CD4-positive, CD25-positive, alpha-beta regulatory T cell (primary cell): ENCODE results near the gene NRP1. TPM values are rescaled to one million over a fixed set of nuclear protein-coding genes. Genes with fewer than 3 reads are reported as not detected.

ENCODE experiments used
- ATAC-seq, 2 donors: fragments of 150-1000 bp; cut with Tn5 transposase; one replicate each; pipeline ENCODE4 v1.10.0; 2021; ENCODE audit warnings: low read depth in 2 of 2, moderate number of reproducible peaks in 2 of 2, moderate library complexity in 1 of 2
- DNase-seq, 3 donors: peaks; one replicate each; pipeline versions ENCODE4 v3.0.0 to v3.0.0-alpha.2; 2012 to 2022; ENCODE audit warnings: mixed read lengths in 1 of 3
- H3K27ac ChIP-seq: one replicate; pipeline ENCODE4 v1.7.0; 2013; ENCODE audit warnings: mild to moderate bottlenecking, low read length; ENCODE audit not compliant: insufficient read depth, poor library complexity, severe bottlenecking
- H3K27me3 ChIP-seq: one replicate; pipeline ENCODE4 v1.7.0; 2013; ENCODE audit warnings: low read length; ENCODE audit not compliant: control insufficient read depth, insufficient read depth
- H3K36me3 ChIP-seq: one replicate; pipeline ENCODE4 v1.7.0; 2013; ENCODE audit warnings: mild to moderate bottlenecking, low read length, moderate library complexity; ENCODE audit not compliant: control insufficient read depth, insufficient read depth
- H3K4me1 ChIP-seq: 2 replicates; pipeline ENCODE4 v1.7.0; 2013; ENCODE audit warnings: mild to moderate bottlenecking, low read length; ENCODE audit not compliant: insufficient read depth, control insufficient read depth, poor library complexity, severe bottlenecking
- H3K4me3 ChIP-seq: one replicate; pipeline ENCODE4 v1.7.0; 2013; ENCODE audit warnings: low read depth, mild to moderate bottlenecking, low read length, moderate library complexity
- H3K9me3 ChIP-seq, 2 experiments: 1 replicate in 1 of 2; 2 replicates in 1 of 2; pipeline ENCODE4 v1.7.0; 2013; ENCODE audit warnings: low read length in 2 of 2, mild to moderate bottlenecking in 1 of 2, moderate library complexity in 1 of 2; ENCODE audit not compliant: control insufficient read depth in 2 of 2
- H3K27ac Mint-ChIP-seq, 3 donors: one replicate each; pipeline ENCODE4 v1.8.0; 2020 to 2022; ENCODE audit warnings: mild to moderate bottlenecking in 3 of 3, mixed read lengths in 3 of 3, moderate library complexity in 2 of 3
- H3K27me3 Mint-ChIP-seq: one replicate; pipeline ENCODE4 v1.8.0; 2022; ENCODE audit warnings: mild to moderate bottlenecking, mixed read lengths
- H3K36me3 Mint-ChIP-seq: one replicate; pipeline ENCODE4 v1.8.0; 2020; ENCODE audit warnings: mixed read lengths
- H3K4me1 Mint-ChIP-seq, 4 donors: one replicate each; pipeline ENCODE4 v1.8.0; 2020 to 2022; ENCODE audit warnings: mixed read lengths in 4 of 4, mild to moderate bottlenecking in 1 of 4
- H3K4me3 Mint-ChIP-seq, 4 donors: one replicate each; pipeline ENCODE4 v1.8.0; 2020 to 2022; ENCODE audit warnings: mild to moderate bottlenecking in 4 of 4, mixed read lengths in 4 of 4, moderate library complexity in 3 of 4
- H3K9me3 Mint-ChIP-seq, 7 donors: one replicate each; pipeline ENCODE4 v1.8.0; 2020 to 2022; ENCODE audit warnings: mixed read lengths in 7 of 7, mild to moderate bottlenecking in 3 of 7, moderate library complexity in 2 of 7
- polyA plus RNA-seq, 4 donors: library from polyadenylated mRNA; unstranded; fragments of 300-500 nt; fragmentation: Illumina TruSeq; gene quantifications; one replicate each; pipeline ENCODE4 v1.2.3, GENCODE V29; 2021
- total RNA-seq: library from RNA; stranded (reverse); gene quantifications from one replicate; pipeline ENCODE4 v1.2.3, GENCODE V29; 2022

Gene NRP1
- total and polyA plus RNA-seq, 5 donors from 2014 or later = 0.05 TPM; not detected in 4

- Mint-ChIP-seq H3K36me3 (peaks cover 5% of the 10 kb centered on the region), H3K27ac (peak overlapping the region; percentile 92 to 99 (median 96)), H3K9me3 (peaks cover 0 to 2% (median 0%) of the 10 kb centered on the region in 7 donors), H3K27me3 (no peaks in the 10 kb centered on the region), H3K4me1 (peaks cover 27 to 92% (median 71%) of the 10 kb centered on the region in 4 donors), H3K4me3 (peak overlapping the region; percentile 33 to 78 (median 49))
- ATAC-seq (no peak), DNase-seq (no peak)
- Histone ChIP-seq H3K36me3 (no peaks in the 10 kb centered on the region), H3K4me1 (peaks cover 92% of the 10 kb centered on the region), H3K27me3 (no peaks in the 10 kb centered on the region), H3K9me3 (no peaks in the 10 kb centered on the region), H3K4me3 (peak overlapping the region; percentile 28), H3K27ac (peak overlapping the region; percentile 53)
Observed at GRCh38 chr10:33129141-33129995, 205.1 kb downstream of the NRP1 start.

DNA sequence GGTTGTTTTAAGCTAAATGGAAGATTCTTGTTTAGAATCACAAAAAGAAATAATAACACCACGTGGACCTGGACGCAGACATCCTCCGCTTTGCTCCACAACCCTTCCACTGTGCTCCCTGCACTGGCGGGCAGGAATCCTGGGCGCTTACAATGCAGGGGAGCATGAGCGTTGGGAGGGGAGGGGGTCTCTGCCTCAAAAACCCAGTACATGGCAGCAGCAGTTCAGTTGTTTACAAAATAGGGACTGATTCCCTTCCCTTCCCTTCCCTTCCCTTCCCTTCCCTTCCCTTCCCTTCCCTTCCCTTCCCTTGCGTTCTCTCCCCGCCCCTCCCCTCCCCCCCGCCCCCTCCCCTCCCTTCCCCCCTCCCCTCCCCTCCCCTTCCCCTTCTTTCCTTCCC lies 206.8 kb downstream of the NRP1 start:
- no peak overlapping the region for H3K4me3 ChIP-seq
- no peak for ATAC-seq
- DNase-seq = no peak
- no peaks in the 10 kb centered on the region for H3K36me3 ChIP-seq
- peak overlapping the region; percentile 89 for H3K27ac ChIP-seq
- H3K27ac Mint-ChIP-seq = peak overlapping the region; percentile 96 to 99 (median 99)
- no peaks in the 10 kb centered on the region for H3K9me3 ChIP-seq
- no peaks in the 10 kb centered on the region for H3K27me3 ChIP-seq
- peaks cover 94% of the 10 kb centered on the region for H3K4me1 ChIP-seq
- peak overlapping the region in 3 of 4 donors; percentile 35 to 60 (median 54) for H3K4me3 Mint-ChIP-seq
- H3K9me3 Mint-ChIP-seq = peaks cover 0 to 2% (median 0%) of the 10 kb centered on the region in 7 donors
- no peaks in the 10 kb centered on the region for H3K27me3 Mint-ChIP-seq
- no peaks in the 10 kb centered on the region for H3K36me3 Mint-ChIP-seq
- peaks cover 22 to 92% (median 69%) of the 10 kb centered on the region in 4 donors for H3K4me1 Mint-ChIP-seq
